Kidney glomerular epithelial cell (primary cell): ENCODE measurements around the gene PRDM16.

Experiments
- DNase-seq: peaks from one replicate; lab custom pipeline; 2025; lab: John Stamatoyannopoulos, UW

Gene PRDM16

GRCh38 chr1:3141129-3141528, 72.1 kb downstream of the PRDM16 start:
- DNase-seq: no peak

- no peak for DNase-seq
Measured at GRCh38 chr1:3141836-3142235, 72.8 kb downstream of the PRDM16 start.

- no peak for DNase-seq
Measured at GRCh38 chr1:3142236-3142635, 73.2 kb downstream of the PRDM16 start.

GRCh38 chr1:3142751-3143150, 73.7 kb downstream of the PRDM16 start:
- DNase-seq: no peak

- no peak for DNase-seq
Measured at GRCh38 chr1:3145532-3146325, 76.7 kb downstream of the PRDM16 start.

- DNase-seq: no peak
Measured at GRCh38 chr1:3146458-3146857, 77.5 kb downstream of the PRDM16 start.

- no peak for DNase-seq
Measured at GRCh38 chr1:3146907-3147306, 77.9 kb downstream of the PRDM16 start.

- no peak for DNase-seq
Measured at GRCh38 chr1:3148171-3148570, 79.2 kb downstream of the PRDM16 start.

- no peak for DNase-seq
Measured at GRCh38 chr1:3149277-3149676, 80.3 kb downstream of the PRDM16 start.

GRCh38 chr1:3151456-3151855, 82.5 kb downstream of the PRDM16 start:
- DNase-seq: no peak

- no peak for DNase-seq
Measured at GRCh38 chr1:3152143-3152542, 83.1 kb downstream of the PRDM16 start.

- DNase-seq: no peak
Measured at GRCh38 chr1:3153197-3153596, 84.2 kb downstream of the PRDM16 start.

- no peak for DNase-seq
Measured at GRCh38 chr1:3153902-3154795, 85.1 kb downstream of the PRDM16 start.

- DNase-seq: no peak
Measured at GRCh38 chr1:3155056-3155925, 86.3 kb downstream of the PRDM16 start.

- DNase-seq: no peak
Measured at GRCh38 chr1:3155926-3156220, 86.9 kb downstream of the PRDM16 start.

- no peak for DNase-seq
Measured at GRCh38 chr1:3156936-3157335, 87.9 kb downstream of the PRDM16 start.

- DNase-seq: no peak
Measured at GRCh38 chr1:3158347-3158746, 89.3 kb downstream of the PRDM16 start.

GRCh38 chr1:3159121-3159520, 90.1 kb downstream of the PRDM16 start:
- no peak for DNase-seq

- no peak for DNase-seq
Measured at GRCh38 chr1:3159996-3160395, 91.0 kb downstream of the PRDM16 start.

GRCh38 chr1:3160647-3161145, 91.7 kb downstream of the PRDM16 start:
- DNase-seq: no peak

- DNase-seq: no peak
Measured at GRCh38 chr1:3161176-3161840, 92.3 kb downstream of the PRDM16 start.
